Non-pigmented ciliary epithelial cell (primary cell): ENCODE measurements around the gene SIRT3.

Source experiments
- DNase-seq: peaks from one replicate; pipeline ENCODE4 v3.0.0-alpha.2; 2010; ENCODE audit warnings: low read depth

SIRT3 gene

DNA sequence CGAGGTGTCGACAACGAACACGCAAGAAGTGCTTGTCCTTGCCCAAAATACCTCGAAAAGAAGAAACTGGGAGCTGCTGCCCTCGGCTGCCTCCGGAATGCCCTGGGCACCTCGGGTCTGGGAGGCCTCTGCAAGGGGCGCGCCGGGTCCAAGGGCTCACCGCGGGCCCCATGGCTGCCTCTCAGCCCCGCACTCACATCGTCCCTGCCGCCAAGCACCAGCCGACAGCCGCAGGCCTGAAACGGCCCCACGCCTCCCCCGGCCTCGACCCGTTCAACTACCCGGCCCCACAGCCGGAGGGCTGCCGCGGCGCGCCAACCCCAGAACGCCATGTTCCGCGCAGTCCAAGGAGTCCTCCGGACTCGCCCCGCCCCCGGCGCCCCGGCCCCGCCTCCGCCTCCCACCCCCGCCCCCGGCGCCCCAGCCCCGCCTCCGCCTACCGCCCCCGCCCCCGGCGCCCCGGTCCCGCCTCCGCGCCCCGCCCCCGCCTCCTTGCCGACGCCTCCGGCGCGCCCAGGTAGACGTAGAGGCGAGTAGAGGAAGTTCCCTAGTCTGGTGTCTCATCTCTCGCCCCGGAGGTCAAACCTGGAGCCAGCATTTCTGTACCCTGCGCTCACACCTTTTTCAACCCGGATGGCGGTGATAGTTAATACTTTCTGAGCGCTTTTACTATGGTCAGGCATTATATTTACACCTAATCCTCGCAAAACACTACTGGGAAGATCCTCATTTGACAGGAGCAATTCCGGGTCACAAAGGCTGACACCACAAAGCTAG lies at the start of gene SIRT3:
TSS of gene SIRT3 (minus strand) at position 346 of the 777 bp plus-strand sequence. CDS start at position 332, 14 bp downstream.
- DNase-seq, result no peak

- DNase-seq, result no peak
Measured at GRCh38 chr11:285894-286220, 49.7 kb upstream of the SIRT3 start.

DNA sequence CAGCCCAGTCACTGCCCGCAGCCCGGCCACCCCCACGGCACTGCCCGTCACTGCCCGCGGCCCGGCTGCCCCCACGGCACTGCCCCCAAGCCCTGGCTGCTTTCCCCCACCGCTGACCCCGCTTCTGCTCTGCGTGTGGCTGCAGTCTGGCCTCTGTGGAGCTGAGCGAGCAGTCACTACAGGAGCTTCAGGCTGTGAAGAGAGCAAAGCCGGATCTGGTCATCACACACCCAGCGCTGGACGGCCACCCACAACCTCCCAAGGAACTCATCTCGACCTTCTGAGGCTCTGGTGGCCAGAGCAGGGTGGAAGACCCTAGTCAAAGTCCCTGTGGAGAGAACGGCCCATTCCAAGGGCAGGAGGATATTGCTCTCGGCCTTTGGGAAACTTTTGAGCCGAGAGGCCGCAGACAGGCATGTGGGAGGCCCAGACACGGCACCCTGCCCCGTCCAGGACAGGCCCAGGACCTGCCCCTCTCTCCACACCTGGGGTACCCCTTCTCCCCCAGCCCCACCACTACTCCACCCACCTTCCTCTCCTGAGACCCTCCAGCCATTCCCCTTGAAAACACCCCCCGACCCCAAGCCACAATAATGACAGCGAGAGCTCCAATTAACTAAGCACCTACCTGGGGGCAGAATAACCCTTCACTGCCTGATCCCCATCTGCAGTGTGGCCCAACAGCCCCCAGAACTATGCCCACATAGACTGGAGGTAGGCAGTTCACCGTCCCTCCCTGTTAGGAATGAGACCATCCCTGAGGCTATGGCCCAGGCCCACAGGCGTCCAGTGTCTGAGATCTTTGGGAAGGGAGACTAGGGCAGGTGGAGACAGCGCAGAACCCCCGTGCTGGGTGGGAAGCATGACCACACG lies 49.1 kb upstream of the SIRT3 start:
- no peak for DNase-seq

DNA sequence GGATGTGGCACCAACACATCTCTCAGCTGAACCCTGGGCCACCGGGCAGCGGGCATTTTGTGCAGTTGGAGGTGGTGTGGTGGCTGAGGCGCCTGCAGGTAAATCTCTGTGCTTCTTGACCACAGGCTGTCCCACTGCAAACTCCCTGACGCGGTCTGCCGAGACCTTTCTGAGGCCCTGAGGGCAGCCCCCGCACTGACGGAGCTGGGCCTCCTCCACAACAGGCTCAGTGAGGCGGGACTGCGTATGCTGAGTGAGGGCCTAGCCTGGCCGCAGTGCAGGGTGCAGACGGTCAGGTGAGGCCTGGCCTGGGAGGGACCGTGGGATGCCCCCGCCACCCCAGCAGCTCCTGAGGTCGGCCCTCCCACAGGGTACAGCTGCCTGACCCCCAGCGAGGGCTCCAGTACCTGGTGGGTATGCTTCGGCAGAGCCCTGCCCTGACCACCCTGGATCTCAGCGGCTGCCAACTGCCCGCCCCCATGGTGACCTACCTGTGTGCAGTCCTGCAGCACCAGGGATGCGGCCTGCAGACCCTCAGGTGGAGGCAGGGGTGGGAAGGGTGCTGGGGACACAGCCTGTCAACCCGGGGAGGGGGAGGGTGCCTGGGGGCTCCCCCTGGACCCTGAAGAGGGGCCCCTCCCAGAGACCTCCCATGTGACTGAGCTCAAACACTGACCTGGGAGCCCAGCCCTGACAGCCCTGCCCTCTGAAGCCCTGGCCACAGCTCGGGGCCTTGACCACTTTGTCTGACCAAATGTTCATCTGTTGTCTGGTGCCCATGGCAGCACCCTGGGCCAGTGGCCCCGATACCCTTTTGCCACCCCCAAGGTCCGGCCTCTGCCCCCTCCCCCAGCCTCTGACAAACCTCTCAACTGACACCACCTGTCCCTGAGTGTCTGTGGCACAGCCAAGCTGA lies 48.2 kb upstream of the SIRT3 start:
- DNase-seq, result no peak

DNA sequence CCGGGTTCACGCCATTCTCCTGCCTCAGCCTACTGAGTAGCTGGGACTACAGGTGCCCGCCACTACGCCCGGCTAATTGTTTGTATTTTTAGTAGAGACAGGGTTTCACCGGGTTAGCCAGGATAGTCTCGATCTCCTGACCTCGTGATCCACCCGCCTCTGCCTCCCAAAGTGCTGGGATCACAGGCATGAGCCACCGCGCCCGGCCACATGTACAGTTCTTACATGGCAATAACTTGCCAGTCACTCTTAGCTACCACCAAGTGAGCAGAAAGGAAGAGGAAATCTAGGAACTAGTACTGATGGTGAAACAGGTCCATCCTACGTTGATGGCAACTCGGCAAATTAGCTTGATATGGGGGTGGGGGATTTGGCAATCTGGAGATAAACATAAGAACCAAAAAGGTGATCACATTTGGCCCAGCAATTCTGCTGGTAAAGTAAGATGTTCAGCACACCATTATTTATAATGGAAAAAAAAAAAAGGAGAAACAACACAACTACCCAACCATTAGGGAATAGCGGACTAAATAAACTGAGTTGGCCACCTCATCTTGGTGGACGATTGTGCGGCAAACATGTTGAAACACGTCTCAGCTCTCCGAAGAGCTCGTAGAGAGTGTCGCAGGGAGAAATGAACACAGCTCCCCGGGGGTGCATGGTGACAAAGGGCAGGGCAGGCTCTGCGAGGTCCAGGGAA lies 47.4 kb upstream of the SIRT3 start:
- DNase-seq, result no peak

- no peak for DNase-seq
Measured at GRCh38 chr11:282630-283360, 46.7 kb upstream of the SIRT3 start.

DNA sequence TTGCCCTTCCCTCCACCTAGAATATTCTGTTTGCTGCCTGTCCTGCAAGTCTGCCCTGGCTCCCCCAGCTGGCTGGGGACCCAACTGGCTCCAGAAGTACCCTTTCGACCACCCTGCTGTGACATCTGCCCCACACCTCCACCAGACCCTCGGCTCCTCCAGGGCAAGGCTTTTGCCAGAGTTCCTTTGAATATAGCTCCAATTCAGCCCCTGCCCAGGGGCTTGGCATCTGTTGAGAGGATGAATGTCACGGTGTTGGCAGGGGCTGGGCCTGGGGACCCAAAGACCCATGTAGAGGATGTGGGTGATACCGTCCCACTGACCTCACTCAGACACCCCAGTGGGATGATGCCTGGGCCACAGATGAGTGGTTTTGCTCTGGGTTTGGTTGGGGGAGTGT lies 46.0 kb upstream of the SIRT3 start:
- DNase-seq, result no peak

DNA sequence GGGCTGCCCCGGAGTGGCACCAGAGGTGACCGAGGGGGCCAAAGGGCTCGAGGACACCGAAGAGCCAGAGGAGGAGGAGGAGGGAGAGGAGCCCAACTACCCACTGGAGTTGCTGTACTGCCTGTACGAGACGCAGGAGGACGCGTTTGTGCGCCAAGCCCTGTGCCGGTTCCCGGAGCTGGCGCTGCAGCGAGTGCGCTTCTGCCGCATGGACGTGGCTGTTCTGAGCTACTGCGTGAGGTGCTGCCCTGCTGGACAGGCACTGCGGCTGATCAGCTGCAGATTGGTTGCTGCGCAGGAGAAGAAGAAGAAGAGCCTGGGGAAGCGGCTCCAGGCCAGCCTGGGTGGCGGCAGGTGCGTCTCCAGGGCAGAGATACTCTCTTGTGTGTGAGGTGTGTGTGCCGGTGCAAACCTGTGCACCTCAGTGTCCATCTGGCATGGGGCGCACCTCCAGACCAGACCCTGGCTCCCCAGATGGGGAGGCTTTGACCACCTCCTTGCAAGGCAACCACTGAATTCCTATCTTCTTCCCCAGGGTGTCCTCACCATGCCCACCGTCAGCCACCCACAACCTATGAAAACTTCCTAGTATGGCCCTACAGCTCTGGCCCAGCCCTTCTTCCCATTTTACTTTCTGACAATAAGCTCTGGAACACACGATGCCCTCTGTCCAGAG lies 45.5 kb upstream of the SIRT3 start:
- no peak for DNase-seq

- no peak for DNase-seq
Measured at GRCh38 chr11:280706-281485, 44.8 kb upstream of the SIRT3 start.

DNA sequence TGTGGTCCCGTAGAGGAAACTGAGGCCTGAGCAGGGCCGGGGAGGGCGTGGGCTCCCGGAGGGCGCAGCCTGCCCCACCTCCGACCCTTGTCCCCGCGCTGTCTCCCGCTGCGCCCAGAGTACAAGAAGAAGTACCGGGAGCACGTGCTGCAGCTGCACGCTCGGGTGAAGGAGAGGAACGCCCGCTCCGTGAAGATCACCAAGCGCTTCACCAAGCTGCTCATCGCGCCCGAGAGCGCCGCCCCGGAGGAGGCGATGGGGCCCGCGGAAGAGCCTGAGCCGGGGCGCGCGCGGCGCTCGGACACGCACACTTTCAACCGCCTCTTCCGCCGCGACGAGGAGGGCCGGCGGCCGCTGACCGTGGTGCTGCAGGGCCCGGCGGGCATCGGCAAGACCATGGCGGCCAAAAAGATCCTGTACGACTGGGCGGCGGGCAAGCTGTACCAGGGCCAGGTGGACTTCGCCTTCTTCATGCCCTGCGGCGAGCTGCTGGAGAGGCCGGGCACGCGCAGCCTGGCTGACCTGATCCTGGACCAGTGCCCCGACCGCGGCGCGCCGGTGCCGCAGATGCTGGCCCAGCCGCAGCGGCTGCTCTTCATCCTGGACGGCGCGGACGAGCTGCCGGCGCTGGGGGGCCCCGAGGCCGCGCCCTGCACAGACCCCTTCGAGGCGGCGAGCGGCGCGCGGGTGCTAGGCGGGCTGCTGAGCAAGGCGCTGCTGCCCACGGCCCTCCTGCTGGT lies 44.0 kb upstream of the SIRT3 start:
- no peak for DNase-seq

- DNase-seq, result no peak
Measured at GRCh38 chr11:279040-279965, 43.2 kb upstream of the SIRT3 start.

DNA sequence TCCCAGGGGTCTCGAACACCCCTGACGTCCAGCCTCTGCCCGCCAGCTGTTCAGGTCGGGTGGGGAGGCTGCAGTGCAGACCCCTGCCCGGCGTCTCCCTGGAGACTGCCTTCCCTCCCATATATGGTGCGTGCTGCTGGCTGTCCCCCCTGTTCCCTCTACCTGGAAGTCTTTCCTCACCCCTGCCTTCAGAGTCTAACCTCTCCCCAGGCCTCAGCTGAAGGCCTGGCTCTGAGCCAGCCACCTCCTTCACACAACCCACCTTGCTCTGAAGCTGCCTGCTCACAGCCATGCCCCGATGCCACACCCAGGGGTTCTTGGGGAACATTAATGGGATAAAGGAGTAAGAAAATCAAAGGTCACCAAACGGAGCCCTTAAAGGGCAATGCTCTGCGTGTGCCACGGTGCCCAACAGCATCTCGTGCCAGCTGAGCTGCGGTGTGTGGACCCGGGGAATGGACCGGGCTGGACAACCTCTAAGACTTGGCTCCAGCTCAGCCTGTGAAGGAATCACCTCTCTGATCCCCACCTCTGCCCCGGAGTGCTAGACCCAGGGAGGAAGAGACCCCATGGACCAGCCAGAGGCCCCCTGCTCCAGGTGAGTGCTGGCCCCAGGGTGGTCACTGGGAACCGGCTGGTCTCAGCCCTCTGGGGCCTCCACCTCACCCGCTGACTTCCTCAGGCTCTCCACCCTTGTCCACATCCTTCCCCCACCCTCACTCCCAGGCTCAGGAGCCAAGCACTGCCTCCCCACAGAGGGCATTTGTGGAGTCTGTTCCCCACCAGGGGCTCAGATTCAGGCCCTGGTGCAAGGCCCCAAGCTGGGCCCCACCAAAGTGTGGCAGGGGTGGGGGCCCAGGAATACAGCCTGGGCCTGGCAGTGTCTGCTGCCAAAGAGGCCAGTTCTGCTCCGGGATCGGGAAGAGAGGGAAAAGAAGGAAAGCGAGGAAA lies 42.1 kb upstream of the SIRT3 start, which contains the start of gene NLRP6:
TSS of gene NLRP6 (plus strand) at position 407 of the 951 bp plus-strand sequence. CDS start at position 570, 163 bp downstream.
- no peak for DNase-seq

DNA sequence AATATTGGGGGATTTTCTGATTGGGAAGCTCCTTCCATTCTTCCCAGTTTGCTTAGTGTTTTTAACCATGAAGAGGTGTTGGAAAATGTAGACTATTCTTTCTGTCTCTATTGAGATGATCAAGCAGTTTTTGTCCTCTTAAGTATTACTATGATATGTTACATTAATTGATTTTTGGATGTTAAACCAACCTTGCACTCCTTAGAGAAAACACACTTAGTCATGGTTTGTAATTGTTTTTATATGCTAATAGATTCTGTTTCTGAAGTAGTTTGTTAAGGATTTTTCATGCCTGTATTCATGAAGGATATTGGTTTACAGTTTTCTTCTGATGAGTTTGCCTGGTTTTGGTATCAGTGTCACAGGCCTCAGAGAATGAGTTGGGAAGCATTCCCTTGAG lies 40.1 kb upstream of the SIRT3 start:
- DNase-seq, result no peak

DNA sequence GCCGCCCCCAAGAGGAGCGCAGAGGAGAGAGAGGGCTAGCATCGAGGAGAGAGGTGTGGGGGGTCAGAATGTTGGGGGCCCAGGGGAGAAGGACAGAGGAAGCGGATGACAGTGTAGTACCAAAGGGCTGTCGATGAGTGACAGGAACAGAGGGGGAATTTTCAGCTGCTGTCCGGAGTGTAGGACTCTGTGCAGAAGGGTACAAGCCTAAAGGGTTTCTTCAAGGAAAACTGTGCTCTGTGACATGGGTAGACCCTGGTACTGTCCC lies 36.7 kb upstream of the SIRT3 start:
- DNase-seq, result no peak

- DNase-seq, result no peak
Measured at GRCh38 chr11:272195-272930, 36.2 kb upstream of the SIRT3 start.

- DNase-seq, result no peak
Measured at GRCh38 chr11:271319-271715, 35.2 kb upstream of the SIRT3 start.
